HuH-7 (cell line): ENCODE measurements around the gene OR2T3.
"Not testable (repeated sequence)": the region's sequence is repeated elsewhere in the genome, so short reads cannot be mapped to it uniquely, and the experiment has no call there.

ENCODE experiments used
- DNase-seq: peaks from one replicate; pipeline ENCODE4 v3.0.0; 2011; ENCODE audit warnings: low spot score

Gene OR2T3

GRCh38 chr1:248472111-248472510, 1.0 kb upstream of the OR2T3 start:
- DNase-seq: not testable (repeated sequence)

- not testable (repeated sequence) for DNase-seq
These were observed 2.5 kb downstream of the OR2T3 start for GRCh38 chr1:248475660-248476059.

- DNase-seq: not testable (repeated sequence)
These were observed 8.8 kb downstream of the OR2T3 start for GRCh38 chr1:248481686-248482579.

- not testable (repeated sequence) for DNase-seq
These were observed 15.1 kb downstream of the OR2T3 start, which contains the start of gene OR2T5 for GRCh38 chr1:248488289-248488688. Gene OR2T5, plus strand, starts transcription at chr1:248488589. Its CDS starts 0 bp downstream, at chr1:248488589.

GRCh38 chr1:248496661-248497060, 23.5 kb downstream of the OR2T3 start:
- DNase-seq: not testable (repeated sequence)

GRCh38 chr1:248500305-248501035, 27.3 kb downstream of the OR2T3 start:
- not testable (repeated sequence) for DNase-seq

GRCh38 chr1:248507773-248508172, 34.6 kb downstream of the OR2T3 start, which contains the start of gene OR2G6:
Gene OR2G6, plus strand, starts transcription at chr1:248508073. Its CDS starts 13,574 bp downstream, at chr1:248521647.
- not testable (repeated sequence) for DNase-seq

GRCh38 chr1:248510217-248510616, 37.1 kb downstream of the OR2T3 start:
- not testable (repeated sequence) for DNase-seq

GRCh38 chr1:248521856-248522255, 48.7 kb downstream of the OR2T3 start:
- no peak for DNase-seq
